Endodermal cell (in vitro differentiated cells): ENCODE data around the gene MN1. TPM values are rescaled to one million over a fixed set of nuclear protein-coding genes. Genes with fewer than 3 reads are reported as not detected.

Experiments
- DNase-seq: peaks from one replicate; pipeline ENCODE4 v3.0.0-alpha.2; 2017
- H3K27ac ChIP-seq: 2 replicates; pipeline ENCODE4 v1.5.1; 2013; ENCODE audit warnings: mild to moderate bottlenecking, low read depth, low read length, moderate library complexity
- H3K27me3 ChIP-seq: 2 replicates; pipeline ENCODE4 v1.6.1; 2013; ENCODE audit warnings: mild to moderate bottlenecking, low read length, moderate library complexity; ENCODE audit not compliant: insufficient read depth, control insufficient read depth, poor library complexity, severe bottlenecking
- H3K36me3 ChIP-seq: 2 replicates; pipeline ENCODE4 v1.7.0; 2013; ENCODE audit warnings: mild to moderate bottlenecking, low read length, moderate library complexity; ENCODE audit not compliant: control insufficient read depth, insufficient read depth
- H3K4me1 ChIP-seq: one replicate; pipeline ENCODE4 v1.7.0; 2013; ENCODE audit warnings: low read length; ENCODE audit not compliant: control insufficient read depth, insufficient read depth
- H3K4me3 ChIP-seq: 2 replicates; pipeline ENCODE4 v1.5.1; 2013; ENCODE audit warnings: mild to moderate bottlenecking, low read length, moderate library complexity
- H3K9ac ChIP-seq: 2 replicates; pipeline ENCODE4 v1.6.1; 2013; ENCODE audit warnings: mild to moderate bottlenecking, low read length, moderate library complexity; ENCODE audit not compliant: poor library complexity, severe bottlenecking; ENCODE audit errors: extremely low read depth
- H3K9me3 ChIP-seq: 2 replicates; pipeline ENCODE4 v1.6.1; 2013; ENCODE audit warnings: mild to moderate bottlenecking, low read length, moderate library complexity; ENCODE audit not compliant: control insufficient read depth
- H3K27ac Mint-ChIP-seq: 2 replicates; pipeline ENCODE4 v1.8.0; 2020; ENCODE audit warnings: mixed read lengths
- H3K27me3 Mint-ChIP-seq: 2 replicates; pipeline ENCODE4 v1.8.0; 2021; ENCODE audit warnings: mild to moderate bottlenecking, mixed read lengths; ENCODE audit not compliant: insufficient read depth
- H3K36me3 Mint-ChIP-seq: 2 replicates; pipeline ENCODE4 v1.8.0; 2020; ENCODE audit warnings: low read depth, mixed read lengths
- H3K4me1 Mint-ChIP-seq: 2 replicates; pipeline ENCODE4 v1.8.0; 2020; ENCODE audit warnings: mixed read lengths
- H3K4me3 Mint-ChIP-seq: 2 replicates; pipeline ENCODE4 v1.8.0; 2020; ENCODE audit warnings: mild to moderate bottlenecking, moderate library complexity, mixed read lengths
- H3K9me3 Mint-ChIP-seq: 2 replicates; pipeline ENCODE4 v1.8.0; 2020; ENCODE audit warnings: mild to moderate bottlenecking, mixed read lengths
- WGBS, 2 experiments: methylation state at CpG; one replicate each; pipeline versions ENCODE4 v1.1.5 to v1.1.7; 2013; ENCODE audit warnings: missing lambda C conversion rate in 2 of 2, mixed read lengths in 1 of 2; ENCODE audit not compliant: insufficient coverage in 1 of 2, insufficient read length in 1 of 2; 5-methylcytosine and 5-hydroxymethylcytosine counted together
- total RNA-seq, 2 donors: library from RNA; stranded (reverse); fragmentation: NEBNext Ultra II Directional in 1 of 2; extraction: Animal tissue kit (Norgen Biotek cat#: 25700) in 1 of 2; gene quantifications; 2 replicates in 1 of 2; 3 replicates in 1 of 2; pipeline ENCODE4 v1.2.1, GENCODE V29; 2021
- TF ChIP-seq, protein P1 (sequence below): fragments of 200-600 bp; sonication (generic); conservative IDR thresholded peaks from 2 replicates; pipeline ENCODE4 v1.5.0; 2021; ENCODE audit warnings: antibody characterized with exemption, mild to moderate bottlenecking

MN1 gene
- total RNA-seq, 2 donors from 2014 or later = 4.4 to 17.8 TPM

DNA sequence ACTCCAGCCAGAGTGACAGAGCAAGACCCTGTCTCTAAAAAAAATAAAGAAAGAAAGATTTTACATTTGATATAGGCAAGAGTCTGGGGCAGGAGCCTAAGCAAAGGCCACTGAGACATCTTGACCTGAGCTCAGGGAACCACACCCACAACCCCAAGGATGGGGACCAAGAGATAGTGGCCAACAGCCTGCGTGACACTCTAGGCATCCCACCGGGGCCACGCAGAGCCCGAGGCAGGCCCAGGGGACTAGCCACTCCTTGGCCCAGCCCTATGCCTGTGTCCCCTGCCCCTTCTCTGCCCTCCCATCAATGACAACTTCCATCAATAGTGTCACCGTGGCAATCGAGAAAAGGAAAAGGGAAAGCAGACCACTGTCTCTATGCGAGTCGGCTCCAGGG is 41.1 kb downstream of the MN1 start:
- no peak for DNase-seq
- Mint-ChIP-seq H3K27ac (no peak overlapping the region), H3K27me3 (peaks cover 2% of the 10 kb centered on the region), H3K36me3 (peaks cover 18% of the 10 kb centered on the region), H3K4me1 (peaks cover 3% of the 10 kb centered on the region), H3K4me3 (no peak overlapping the region), H3K9me3 (no peaks in the 10 kb centered on the region)
- H3K27me3 ChIP-seq = no peaks in the 10 kb centered on the region
- WGBS, 2 experiments = 92 to 98% methylated on average over 6 to 8 of the region's 8 CpGs
- H3K27ac ChIP-seq = peak overlapping the region; percentile 16
- no peak overlapping the region for H3K4me3 ChIP-seq
- H3K9ac ChIP-seq = no peak overlapping the region
- H3K36me3 ChIP-seq = no peaks in the 10 kb centered on the region
- TF ChIP-seq, protein P1, sequence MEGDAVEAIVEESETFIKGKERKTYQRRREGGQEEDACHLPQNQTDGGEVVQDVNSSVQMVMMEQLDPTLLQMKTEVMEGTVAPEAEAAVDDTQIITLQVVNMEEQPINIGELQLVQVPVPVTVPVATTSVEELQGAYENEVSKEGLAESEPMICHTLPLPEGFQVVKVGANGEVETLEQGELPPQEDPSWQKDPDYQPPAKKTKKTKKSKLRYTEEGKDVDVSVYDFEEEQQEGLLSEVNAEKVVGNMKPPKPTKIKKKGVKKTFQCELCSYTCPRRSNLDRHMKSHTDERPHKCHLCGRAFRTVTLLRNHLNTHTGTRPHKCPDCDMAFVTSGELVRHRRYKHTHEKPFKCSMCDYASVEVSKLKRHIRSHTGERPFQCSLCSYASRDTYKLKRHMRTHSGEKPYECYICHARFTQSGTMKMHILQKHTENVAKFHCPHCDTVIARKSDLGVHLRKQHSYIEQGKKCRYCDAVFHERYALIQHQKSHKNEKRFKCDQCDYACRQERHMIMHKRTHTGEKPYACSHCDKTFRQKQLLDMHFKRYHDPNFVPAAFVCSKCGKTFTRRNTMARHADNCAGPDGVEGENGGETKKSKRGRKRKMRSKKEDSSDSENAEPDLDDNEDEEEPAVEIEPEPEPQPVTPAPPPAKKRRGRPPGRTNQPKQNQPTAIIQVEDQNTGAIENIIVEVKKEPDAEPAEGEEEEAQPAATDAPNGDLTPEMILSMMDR = no peak
- no peaks in the 10 kb centered on the region for H3K9me3 ChIP-seq
- H3K4me1 ChIP-seq = no peaks in the 10 kb centered on the region

DNA sequence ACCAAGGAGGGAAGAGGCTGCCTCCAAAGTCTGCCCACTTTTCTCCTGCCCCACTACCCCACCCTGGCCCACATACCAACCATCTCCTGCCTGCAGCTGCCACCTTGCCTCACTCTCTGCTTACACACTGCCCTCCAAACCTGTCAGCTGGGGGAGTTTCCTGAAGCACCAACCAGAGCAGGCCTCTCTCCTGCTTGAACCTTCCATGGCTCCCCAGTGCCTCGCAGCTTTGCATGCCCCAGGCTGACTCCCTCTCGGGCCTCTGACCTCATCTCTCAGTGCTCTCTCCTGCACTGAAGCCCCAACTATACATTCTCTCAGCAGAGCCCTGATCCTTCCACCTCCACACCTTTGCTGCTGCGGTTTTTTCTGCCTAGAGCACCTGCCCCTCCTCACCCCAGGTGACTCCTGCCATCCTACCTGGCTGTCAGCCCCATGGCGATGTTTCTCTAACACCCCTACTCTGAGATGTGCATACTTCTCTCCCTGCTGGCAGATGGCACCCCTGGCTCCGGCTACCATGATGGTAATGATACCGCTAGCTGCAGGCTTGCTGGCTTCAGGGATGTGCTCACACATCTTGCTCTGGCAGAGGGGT is 43.5 kb downstream of the MN1 start:
- Histone ChIP-seq H3K4me1 (no peaks in the 10 kb centered on the region), H3K27me3 (no peaks in the 10 kb centered on the region), H3K27ac (peak overlapping the region; percentile 4), H3K36me3 (no peaks in the 10 kb centered on the region), H3K9ac (no peak overlapping the region), H3K4me3 (no peak overlapping the region), H3K9me3 (no peaks in the 10 kb centered on the region)
- TF ChIP-seq, protein P1 = no peak
- Mint-ChIP-seq H3K4me3 (no peak overlapping the region), H3K27me3 (peaks cover 2% of the 10 kb centered on the region), H3K36me3 (peaks cover 7% of the 10 kb centered on the region), H3K9me3 (no peaks in the 10 kb centered on the region), H3K27ac (peak overlapping the region; percentile 10), H3K4me1 (no peaks in the 10 kb centered on the region)
- 90 to 96% methylated on average over 4 to 6 of the region's 6 CpGs for WGBS, 2 experiments
- no peak for DNase-seq

DNA sequence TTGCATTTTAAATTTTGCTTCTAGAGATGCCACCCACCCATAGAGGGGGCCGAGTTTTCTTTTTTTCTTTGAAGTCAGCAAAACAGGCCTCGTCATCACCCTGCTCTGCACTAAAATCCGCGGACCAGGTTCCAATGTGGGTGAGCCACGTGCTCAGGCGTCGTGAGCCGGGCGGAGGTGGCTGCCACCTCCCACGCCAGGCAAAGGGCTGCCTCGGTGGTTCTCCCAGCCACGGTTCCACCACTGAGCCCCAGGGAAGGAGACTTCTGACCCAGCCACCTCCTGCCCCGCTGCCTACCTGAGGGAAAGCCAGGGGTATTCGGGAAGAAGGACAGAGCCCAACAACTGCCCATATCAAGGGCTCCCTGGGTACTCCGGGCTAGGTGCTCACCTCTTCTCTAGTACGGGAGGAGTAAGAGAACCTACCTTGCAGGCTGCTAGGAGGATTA is 45.3 kb downstream of the MN1 start:
- 92 to 93% methylated on average over 12 to 16 of the region's 16 CpGs for WGBS, 2 experiments
- no peak overlapping the region for H3K4me3 Mint-ChIP-seq
- peaks cover 5% of the 10 kb centered on the region for H3K27me3 Mint-ChIP-seq
- Histone ChIP-seq H3K9me3 (no peaks in the 10 kb centered on the region), H3K4me3 (no peak overlapping the region), H3K9ac (no peak overlapping the region), H3K4me1 (no peaks in the 10 kb centered on the region), H3K27ac (no peak overlapping the region), H3K36me3 (no peaks in the 10 kb centered on the region), H3K27me3 (no peaks in the 10 kb centered on the region)
- no peak overlapping the region for H3K27ac Mint-ChIP-seq
- no peaks in the 10 kb centered on the region for H3K9me3 Mint-ChIP-seq
- peaks cover 7% of the 10 kb centered on the region for H3K36me3 Mint-ChIP-seq
- TF ChIP-seq, protein P1 = no peak
- DNase-seq = no peak
- no peaks in the 10 kb centered on the region for H3K4me1 Mint-ChIP-seq
